Neural cell (in vitro differentiated cells): ENCODE data around the gene ZNF789. TPM values are rescaled to one million over a fixed set of nuclear protein-coding genes. Genes with fewer than 3 reads are reported as not detected.

Source experiments
- H2AFZ ChIP-seq: fragments of 200-600, 300-800 bp; sonication (generic), shearing (Covaris generic); 2 replicates; pipeline ENCODE4 v1.6.0; 2014; ENCODE audit warnings: low read depth, mild to moderate bottlenecking, antibody characterized with exemption, low read length, moderate library complexity
- H3F3A ChIP-seq: fragments of 200-600 bp; shearing (Covaris generic); 2 replicates; pipeline ENCODE4 v1.6.1; 2016; ENCODE audit warnings: mild to moderate bottlenecking, moderate library complexity, mixed read lengths, antibody characterized with exemption, low read length; ENCODE audit not compliant: insufficient read depth, poor library complexity, severe bottlenecking
- H3K27ac ChIP-seq: fragments of 200-600, 300-800 bp; sonication (generic), shearing (Covaris generic); 2 replicates; pipeline ENCODE4 v1.5.1; 2014; ENCODE audit warnings: mild to moderate bottlenecking, low read length, moderate library complexity
- H3K27me3 ChIP-seq: fragments of 300-800, 200-600 bp; sonication (generic), shearing (Covaris generic); 2 replicates; pipeline ENCODE4 v1.6.0; 2014; ENCODE audit warnings: mild to moderate bottlenecking, low read depth, low read length, moderate library complexity; ENCODE audit not compliant: insufficient read depth
- H3K36me3 ChIP-seq: fragments of 300-800, 200-600 bp; sonication (generic), shearing (Covaris generic); 2 replicates; pipeline ENCODE4 v1.5.1; 2014; ENCODE audit warnings: mild to moderate bottlenecking, antibody characterized with exemption, low read length, moderate library complexity; ENCODE audit not compliant: insufficient read depth
- H3K4me2 ChIP-seq: fragments of 300-800, 200-600 bp; sonication (generic), shearing (Covaris generic); 2 replicates; pipeline ENCODE4 v1.6.0; 2014; ENCODE audit warnings: mild to moderate bottlenecking, low read length
- H3K4me3 ChIP-seq: fragments of 300-800, 200-600 bp; sonication (generic), shearing (Covaris generic); 2 replicates; pipeline ENCODE4 v1.5.1; 2014; ENCODE audit warnings: mild to moderate bottlenecking, low read length, moderate library complexity
- H3K79me2 ChIP-seq: fragments of 200-600 bp; shearing (Covaris generic); replicated peaks from 2 replicates; pipeline ENCODE4 v1.6.0; 2014; ENCODE audit warnings: mild to moderate bottlenecking, low read length, moderate library complexity; ENCODE audit not compliant: insufficient read depth
- H3K9ac ChIP-seq: fragments of 300-800, 200-600 bp; sonication (generic), shearing (Covaris generic); 2 replicates; pipeline ENCODE4 v1.6.1; 2016; ENCODE audit warnings: mild to moderate bottlenecking, low read length, mixed read lengths
- H3K9me2 ChIP-seq: fragments of 200-600 bp; shearing (Covaris generic); 2 replicates; pipeline ENCODE4 v1.6.1; 2016; ENCODE audit warnings: mild to moderate bottlenecking, low read length, mixed read lengths; ENCODE audit not compliant: insufficient read depth
- H3K9me3 ChIP-seq: fragments of 200-600, 300-800 bp; sonication (generic), shearing (Covaris generic); 2 replicates; pipeline ENCODE4 v1.6.1; 2016; ENCODE audit warnings: mild to moderate bottlenecking, mixed run types, low read length, moderate library complexity, mixed read lengths
- H4K20me1 ChIP-seq: fragments of 200-600 bp; shearing (Covaris generic); 2 replicates; pipeline ENCODE4 v1.6.1; 2016; ENCODE audit warnings: mild to moderate bottlenecking, mixed run types; ENCODE audit not compliant: insufficient read depth
- EP300 ChIP-seq: fragments of 450-650 bp; conservative IDR thresholded peaks from 2 replicates; pipeline ENCODE4 v1.6.1; 2014; ENCODE audit warnings: antibody characterized with exemption, mild to moderate bottlenecking, moderate library complexity; ENCODE audit not compliant: poor library complexity, severe bottlenecking
- EZH2 ChIP-seq: fragments of 200-600, 300-800 bp; shearing (Covaris generic), sonication (generic); IDR thresholded peaks from 2 replicates; pipeline ENCODE4 v1.6.1; 2014; ENCODE audit warnings: antibody characterized with exemption, low read length, borderline replicate concordance, mild to moderate bottlenecking; ENCODE audit not compliant: insufficient read depth, poor library complexity, severe bottlenecking
- MXI1 ChIP-seq: fragments of 450-650 bp; conservative IDR thresholded peaks from 2 replicates; pipeline ENCODE4 v1.6.1; 2014; ENCODE audit warnings: antibody characterized with exemption, mild to moderate bottlenecking; ENCODE audit not compliant: poor library complexity, severe bottlenecking
- POLR2AphosphoS5 ChIP-seq: IDR thresholded peaks from 2 replicates; pipeline ENCODE4 v1.6.1; 2012
- RAD21 ChIP-seq: fragments of 450-650 bp; conservative IDR thresholded peaks from 2 replicates; pipeline ENCODE4 v1.6.1; 2014; ENCODE audit warnings: antibody characterized with exemption, mild to moderate bottlenecking, moderate library complexity
- SMC3 ChIP-seq: fragments of 450-650 bp; conservative IDR thresholded peaks from 2 replicates; pipeline ENCODE4 v1.6.1; 2014; ENCODE audit warnings: antibody characterized with exemption, mild to moderate bottlenecking, moderate library complexity; ENCODE audit not compliant: poor library complexity
- TAF1 ChIP-seq: IDR thresholded peaks from 2 replicates; pipeline ENCODE4 v1.6.1; 2012; ENCODE audit warnings: low read depth
- polyA plus RNA-seq: library from polyadenylated mRNA; depleted of rRNA; stranded (reverse); fragments of >200 nt; gene quantifications from 2 replicates; pipeline ENCODE4 v1.2.3, GENCODE V29; 2014
- TF ChIP-seq, protein P1 (sequence below): fragments of 450-650 bp; IDR thresholded peaks from 2 replicates; pipeline ENCODE4 v1.5.1; 2014; ENCODE audit warnings: antibody characterized with exemption, mild to moderate bottlenecking, moderate library complexity; ENCODE audit not compliant: poor library complexity, severe bottlenecking
- TF ChIP-seq, protein P2 (sequence below): IDR thresholded peaks from 2 replicates; pipeline ENCODE4 v1.6.1; 2012; ENCODE audit warnings: borderline replicate concordance

The ZNF789 gene
- polyA plus RNA-seq, 1 donor from 2014 or later, result 49.9 TPM

DNA sequence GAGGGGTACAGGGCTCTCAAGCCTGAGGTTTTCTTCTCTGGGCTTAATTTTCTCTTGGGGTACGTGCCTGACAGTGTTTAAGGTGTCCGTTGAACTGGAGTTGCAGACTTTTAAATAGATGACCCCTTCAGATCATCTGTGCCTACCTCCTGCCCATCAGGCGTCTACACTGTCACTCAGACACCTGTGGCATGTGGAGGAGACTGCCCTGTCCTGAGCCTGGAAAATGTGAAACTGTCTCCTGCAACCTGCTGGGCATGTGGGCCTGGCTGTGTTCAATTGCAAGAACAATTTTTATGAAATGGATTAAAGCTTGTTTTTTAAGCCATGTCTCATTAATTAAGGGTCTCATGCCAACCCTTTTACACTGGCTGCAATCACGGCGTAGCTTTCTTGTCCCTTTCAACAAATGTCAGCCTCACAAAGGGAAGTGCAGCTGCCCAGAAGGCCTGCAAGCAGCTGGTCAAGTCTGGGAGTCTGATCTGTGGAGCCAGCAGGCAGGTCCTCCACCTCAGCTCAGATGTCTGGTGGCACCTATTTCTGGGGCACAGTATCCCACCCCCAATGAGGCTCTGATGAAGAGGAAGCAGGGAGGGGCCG, 15.5 kb upstream of the ZNF789 start:
- Histone ChIP-seq H3K9me3 (no peaks in the 10 kb centered on the region), H3K4me2 (no peak overlapping the region), H3K9me2 (no peaks in the 10 kb centered on the region), H3K4me3 (no peak overlapping the region), H3F3A (no peaks in the 10 kb centered on the region), H3K9ac (no peak overlapping the region), H3K27ac (no peak overlapping the region), H4K20me1 (no peaks in the 10 kb centered on the region), H3K36me3 (no peaks in the 10 kb centered on the region), H3K79me2 (peaks cover 13% of the 10 kb centered on the region), H3K27me3 (no peaks in the 10 kb centered on the region), H2AFZ (no peak overlapping the region)
- TF ChIP-seq POLR2AphosphoS5, result no peak
- no peak for TF ChIP-seq RAD21
- no peak for TF ChIP-seq EZH2
- TF ChIP-seq, protein P1, sequence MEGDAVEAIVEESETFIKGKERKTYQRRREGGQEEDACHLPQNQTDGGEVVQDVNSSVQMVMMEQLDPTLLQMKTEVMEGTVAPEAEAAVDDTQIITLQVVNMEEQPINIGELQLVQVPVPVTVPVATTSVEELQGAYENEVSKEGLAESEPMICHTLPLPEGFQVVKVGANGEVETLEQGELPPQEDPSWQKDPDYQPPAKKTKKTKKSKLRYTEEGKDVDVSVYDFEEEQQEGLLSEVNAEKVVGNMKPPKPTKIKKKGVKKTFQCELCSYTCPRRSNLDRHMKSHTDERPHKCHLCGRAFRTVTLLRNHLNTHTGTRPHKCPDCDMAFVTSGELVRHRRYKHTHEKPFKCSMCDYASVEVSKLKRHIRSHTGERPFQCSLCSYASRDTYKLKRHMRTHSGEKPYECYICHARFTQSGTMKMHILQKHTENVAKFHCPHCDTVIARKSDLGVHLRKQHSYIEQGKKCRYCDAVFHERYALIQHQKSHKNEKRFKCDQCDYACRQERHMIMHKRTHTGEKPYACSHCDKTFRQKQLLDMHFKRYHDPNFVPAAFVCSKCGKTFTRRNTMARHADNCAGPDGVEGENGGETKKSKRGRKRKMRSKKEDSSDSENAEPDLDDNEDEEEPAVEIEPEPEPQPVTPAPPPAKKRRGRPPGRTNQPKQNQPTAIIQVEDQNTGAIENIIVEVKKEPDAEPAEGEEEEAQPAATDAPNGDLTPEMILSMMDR, result no peak
- no peak for TF ChIP-seq SMC3

DNA sequence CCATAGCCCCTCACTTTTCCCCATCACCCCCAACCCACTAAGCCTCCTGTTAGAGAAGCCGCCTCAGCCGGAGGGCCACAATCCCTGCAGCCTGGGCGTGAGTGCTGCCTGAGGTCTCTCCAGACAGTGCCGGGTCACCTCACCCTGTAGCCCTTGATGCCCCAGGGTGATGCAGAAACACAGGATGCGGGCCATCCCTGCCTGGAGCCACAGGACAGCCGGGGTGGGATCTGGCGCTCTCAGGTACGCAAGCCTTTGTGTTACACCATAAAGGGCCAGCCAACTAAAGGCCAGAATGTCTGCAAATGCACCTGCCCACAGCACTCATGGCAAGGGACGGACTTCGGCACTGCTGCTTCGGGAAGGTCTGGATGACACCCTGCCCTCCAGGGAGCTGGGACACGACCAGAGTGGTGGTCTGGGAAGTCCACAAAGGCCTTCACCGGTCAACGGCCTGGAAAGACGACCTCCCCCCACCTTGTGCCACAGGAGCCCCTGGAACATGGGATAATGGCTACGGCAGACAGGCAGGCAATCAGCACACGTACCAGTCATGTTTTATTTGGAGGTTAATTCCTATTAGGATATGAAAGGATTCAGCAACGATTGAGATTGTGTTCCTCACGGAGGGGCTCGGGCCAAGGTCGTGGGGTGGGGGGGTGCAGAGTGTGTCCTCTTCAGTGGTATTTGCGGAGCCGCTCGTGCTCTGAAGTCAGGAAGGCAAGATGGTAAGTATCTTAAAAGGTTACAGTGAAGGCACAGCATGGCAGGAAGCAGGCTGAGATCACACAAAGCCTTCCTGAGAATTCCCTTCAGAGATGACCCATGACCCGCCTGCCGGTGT, 14.8 kb upstream of the ZNF789 start:
- Histone ChIP-seq H3K9me2 (no peaks in the 10 kb centered on the region), H3K9me3 (no peaks in the 10 kb centered on the region), H3K4me3 (no peak overlapping the region), H3K4me2 (no peak overlapping the region), H3K27me3 (no peaks in the 10 kb centered on the region), H3K27ac (no peak overlapping the region), H3K36me3 (no peaks in the 10 kb centered on the region), H3K9ac (no peak overlapping the region), H3F3A (no peaks in the 10 kb centered on the region), H3K79me2 (peaks cover 16% of the 10 kb centered on the region), H2AFZ (no peak overlapping the region), H4K20me1 (no peaks in the 10 kb centered on the region)
- TF ChIP-seq TAF1 (no peak), EZH2 (no peak), SMC3 (no peak), EP300 (no peak), RAD21 (no peak), POLR2AphosphoS5 (no peak), MXI1 (no peak)
- TF ChIP-seq, protein P1, result no peak
- TF ChIP-seq, protein P2, sequence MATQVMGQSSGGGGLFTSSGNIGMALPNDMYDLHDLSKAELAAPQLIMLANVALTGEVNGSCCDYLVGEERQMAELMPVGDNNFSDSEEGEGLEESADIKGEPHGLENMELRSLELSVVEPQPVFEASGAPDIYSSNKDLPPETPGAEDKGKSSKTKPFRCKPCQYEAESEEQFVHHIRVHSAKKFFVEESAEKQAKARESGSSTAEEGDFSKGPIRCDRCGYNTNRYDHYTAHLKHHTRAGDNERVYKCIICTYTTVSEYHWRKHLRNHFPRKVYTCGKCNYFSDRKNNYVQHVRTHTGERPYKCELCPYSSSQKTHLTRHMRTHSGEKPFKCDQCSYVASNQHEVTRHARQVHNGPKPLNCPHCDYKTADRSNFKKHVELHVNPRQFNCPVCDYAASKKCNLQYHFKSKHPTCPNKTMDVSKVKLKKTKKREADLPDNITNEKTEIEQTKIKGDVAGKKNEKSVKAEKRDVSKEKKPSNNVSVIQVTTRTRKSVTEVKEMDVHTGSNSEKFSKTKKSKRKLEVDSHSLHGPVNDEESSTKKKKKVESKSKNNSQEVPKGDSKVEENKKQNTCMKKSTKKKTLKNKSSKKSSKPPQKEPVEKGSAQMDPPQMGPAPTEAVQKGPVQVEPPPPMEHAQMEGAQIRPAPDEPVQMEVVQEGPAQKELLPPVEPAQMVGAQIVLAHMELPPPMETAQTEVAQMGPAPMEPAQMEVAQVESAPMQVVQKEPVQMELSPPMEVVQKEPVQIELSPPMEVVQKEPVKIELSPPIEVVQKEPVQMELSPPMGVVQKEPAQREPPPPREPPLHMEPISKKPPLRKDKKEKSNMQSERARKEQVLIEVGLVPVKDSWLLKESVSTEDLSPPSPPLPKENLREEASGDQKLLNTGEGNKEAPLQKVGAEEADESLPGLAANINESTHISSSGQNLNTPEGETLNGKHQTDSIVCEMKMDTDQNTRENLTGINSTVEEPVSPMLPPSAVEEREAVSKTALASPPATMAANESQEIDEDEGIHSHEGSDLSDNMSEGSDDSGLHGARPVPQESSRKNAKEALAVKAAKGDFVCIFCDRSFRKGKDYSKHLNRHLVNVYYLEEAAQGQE, result no peak
